Measurements from ENCODE around the gene ATG7.

The ATG7 gene

GRCh38 chr3:11558002-11558401, 285.8 kb downstream of the ATG7 start:
- peak overlapping the region; percentile 49 for H3K27ac ChIP-seq
- peak; percentile 83 for DNase-seq (ENCODE audit: low read depth, low spot score)

GRCh38 chr3:11558411-11558903, 286.3 kb downstream of the ATG7 start:
- H3K27ac ChIP-seq: peak overlapping the region; percentile 49
- no peak for DNase-seq (ENCODE audit: low read depth, low spot score)

GRCh38 chr3:11558918-11559815, 287.0 kb downstream of the ATG7 start:
- DNase-seq (ENCODE audit: low read depth, low spot score): no peak
- peak overlapping the region; percentile 49 for H3K27ac ChIP-seq

GRCh38 chr3:11559816-11560633, 287.8 kb downstream of the ATG7 start:
- no peak overlapping the region for H3K27ac ChIP-seq
- no peak for DNase-seq (ENCODE audit: low read depth, low spot score)

- H3K27ac ChIP-seq: no peak overlapping the region
Observed at GRCh38 chr3:11560746-11561145, 288.5 kb downstream of the ATG7 start.

GRCh38 chr3:11562277-11562881, 290.2 kb downstream of the ATG7 start:
- DNase-seq (ENCODE audit: low read depth, low spot score): no peak
- H3K27ac ChIP-seq: no peak overlapping the region

More at GRCh38 chr3:11560746-11561145, 288.5 kb downstream of the ATG7 start:
- no peak for DNase-seq (ENCODE audit: low read depth, low spot score)

GRCh38 chr3:11563159-11563864, 291.1 kb downstream of the ATG7 start:
- H3K27ac ChIP-seq: no peak overlapping the region
- DNase-seq (ENCODE audit: low read depth, low spot score): no peak

- DNase-seq (ENCODE audit: low read depth, low spot score): no peak
- H3K27ac ChIP-seq: no peak overlapping the region
Observed at GRCh38 chr3:11563865-11564185, 291.6 kb downstream of the ATG7 start.

GRCh38 chr3:11564577-11565001, 292.4 kb downstream of the ATG7 start:
- DNase-seq (ENCODE audit: low read depth, low spot score): no peak
- no peak overlapping the region for H3K27ac ChIP-seq

GRCh38 chr3:11565072-11565471, 292.9 kb downstream of the ATG7 start:
- DNase-seq (ENCODE audit: low read depth, low spot score): no peak
- H3K27ac ChIP-seq: no peak overlapping the region

GRCh38 chr3:11565492-11565891, 293.3 kb downstream of the ATG7 start:
- no peak overlapping the region for H3K27ac ChIP-seq
- no peak for DNase-seq (ENCODE audit: low read depth, low spot score)

- H3K27ac ChIP-seq: no peak overlapping the region
- DNase-seq (ENCODE audit: low read depth, low spot score): no peak
Observed at GRCh38 chr3:11565932-11566331, 293.7 kb downstream of the ATG7 start.

GRCh38 chr3:11566478-11566877, 294.3 kb downstream of the ATG7 start:
- no peak overlapping the region for H3K27ac ChIP-seq
- no peak for DNase-seq (ENCODE audit: low read depth, low spot score)

GRCh38 chr3:11566916-11567315, 294.7 kb downstream of the ATG7 start:
- H3K27ac ChIP-seq: no peak overlapping the region
- DNase-seq (ENCODE audit: low read depth, low spot score): no peak

- H3K27ac ChIP-seq: peak overlapping the region; percentile 95
- DNase-seq (ENCODE audit: low read depth, low spot score): no peak
Observed at GRCh38 chr3:11567516-11568467, 295.6 kb downstream of the ATG7 start.

GRCh38 chr3:11568503-11569155, 296.4 kb downstream of the ATG7 start:
- peak overlapping the region; percentile 95 for H3K27ac ChIP-seq
- DNase-seq (ENCODE audit: low read depth, low spot score): no peak

GRCh38 chr3:11569156-11569741, 297.1 kb downstream of the ATG7 start:
- DNase-seq (ENCODE audit: low read depth, low spot score): no peak
- peak overlapping the region; percentile 95 for H3K27ac ChIP-seq

- H3K27ac ChIP-seq: peak overlapping the region; percentile 28
Observed at GRCh38 chr3:11570251-11570650, 298.1 kb downstream of the ATG7 start.

More at GRCh38 chr3:11570251-11570650, 298.1 kb downstream of the ATG7 start:
- DNase-seq (ENCODE audit: low read depth, low spot score): no peak
